Left lobe of liver (tissue), 2 donors: ENCODE measurements around the gene DIP2C. TPM values are rescaled to one million over a fixed set of nuclear protein-coding genes. Genes with fewer than 3 reads are reported as not detected.
"Not testable (repeated sequence)": the region's sequence is repeated elsewhere in the genome, so short reads cannot be mapped to it uniquely, and the experiment has no call there.

Experiments
- ATAC-seq: fragments of 200-7000 bp; cut with Tn5 transposase; one replicate; pipeline ENCODE4 v1.9.1; 2020; ENCODE audit warnings: mild to moderate bottlenecking, moderate library complexity
- DNase-seq: peaks from one replicate; pipeline ENCODE4 v3.0.0-alpha.2; 2020; ENCODE audit warnings: low spot score
- total RNA-seq: library from RNA; stranded (reverse); gene quantifications from one replicate; pipeline ENCODE4 v1.2.1, GENCODE V29; 2021
- donor health status: DM: no; HTN: no; CAD: no; lungs with moderate emphysema.
- donor health status: DM: no; HTN: yes; CAD: no.

The DIP2C gene
- total RNA-seq, 1 donor from 2014 or later, result 13.9 TPM

DNA sequence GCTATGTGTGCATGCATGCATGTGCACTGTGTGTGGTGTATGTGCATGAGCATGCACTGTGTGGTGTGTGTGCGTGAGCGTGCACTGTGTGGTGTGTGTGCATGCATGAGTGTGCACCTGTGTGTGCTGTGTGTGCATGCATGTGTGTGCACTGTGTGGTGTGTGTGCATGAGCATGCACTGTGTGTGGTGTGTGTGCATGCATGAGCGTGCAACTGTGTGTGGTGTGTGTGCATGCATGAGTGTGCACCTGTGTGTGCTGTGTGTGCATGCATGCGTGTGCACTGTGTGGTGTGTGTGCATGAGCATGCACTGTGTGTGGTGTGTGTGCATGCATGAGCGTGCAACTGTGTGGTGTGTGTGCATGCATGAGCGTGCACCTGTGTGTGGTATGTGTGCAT lies 10.7 kb upstream of the DIP2C start:
- ATAC-seq, DNase-seq: not testable (repeated sequence)

DNA sequence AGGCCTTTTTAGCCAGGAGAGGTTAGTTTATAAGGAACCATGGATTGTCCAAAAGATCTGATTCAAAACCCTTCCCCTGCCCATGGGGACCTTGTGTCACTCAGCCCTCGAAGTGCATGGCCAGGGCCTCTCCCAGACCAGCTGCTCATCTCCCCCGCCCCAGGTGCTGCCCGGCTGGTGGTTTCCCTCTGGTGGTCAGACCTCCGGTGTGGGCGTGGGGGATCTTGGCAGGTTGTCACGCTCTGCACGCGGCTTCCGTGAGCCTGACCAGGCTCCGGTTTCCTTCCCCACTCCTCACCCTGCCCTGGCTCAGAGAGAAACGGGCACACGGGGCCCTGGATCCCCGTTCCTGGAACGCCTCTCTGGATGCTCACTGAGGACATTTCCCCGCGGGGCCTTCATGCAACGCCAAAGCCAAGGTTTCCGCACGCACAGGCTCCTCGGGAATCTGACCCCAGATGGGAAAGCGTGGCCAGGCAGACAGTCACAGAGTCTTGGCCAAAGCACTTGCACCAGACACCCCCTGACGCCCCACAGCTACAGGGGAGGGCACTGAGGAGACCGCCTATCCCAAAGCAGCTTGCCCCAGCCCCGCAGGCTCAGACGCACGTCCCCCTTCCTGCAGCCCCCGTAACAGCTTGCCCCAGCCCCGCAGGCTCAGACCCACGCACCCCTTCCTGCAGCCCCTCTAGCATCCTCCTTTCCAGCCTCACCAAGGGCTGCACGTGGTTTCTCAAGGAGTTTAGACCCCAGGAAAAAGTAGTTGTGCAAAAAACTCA lies 7.8 kb upstream of the DIP2C start:
- DNase-seq (no peak), ATAC-seq (no peak)

DNA sequence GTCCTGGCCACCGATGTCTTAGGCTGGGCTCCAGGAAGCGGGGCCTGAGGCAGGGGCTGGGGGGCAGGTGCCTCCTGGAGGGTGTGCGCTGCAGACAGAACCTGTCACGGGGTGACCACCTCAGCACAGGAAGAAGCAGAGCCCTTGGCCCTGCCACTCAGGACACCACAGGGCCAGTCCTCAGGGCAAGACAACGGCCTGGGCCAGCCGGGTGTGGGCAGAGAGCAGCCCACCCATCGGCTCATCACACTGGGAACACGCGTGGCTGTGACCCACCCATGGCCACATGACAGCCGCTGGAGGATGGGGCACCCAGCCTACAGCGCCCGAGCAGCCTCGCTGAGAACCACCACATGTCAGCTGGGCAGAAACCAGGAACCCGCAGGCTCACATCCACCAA lies 5.9 kb upstream of the DIP2C start:
- ATAC-seq, result no peak

DNA sequence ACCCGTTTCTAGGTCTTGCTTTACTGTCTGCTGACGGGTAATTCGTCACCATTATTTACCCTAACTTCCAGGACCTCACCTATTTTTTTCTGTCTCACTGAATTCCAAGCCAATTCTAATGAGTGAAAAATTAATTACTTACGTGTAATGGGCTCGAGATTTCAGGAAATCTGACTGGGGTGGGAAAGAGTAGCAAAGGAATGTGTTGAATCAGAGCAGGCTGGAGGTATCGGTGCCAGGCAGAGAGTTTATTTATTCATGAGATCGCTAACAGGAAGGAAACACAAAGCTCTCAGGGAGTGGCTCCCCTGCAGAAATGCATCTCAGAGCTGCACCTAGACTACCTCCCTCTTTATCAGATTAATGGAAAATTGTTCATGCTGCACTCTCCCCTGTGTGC lies 4.0 kb upstream of the DIP2C start:
- DNase-seq, result no peak
- no peak for ATAC-seq

More for the DNA sequence above, 5.9 kb upstream of the DIP2C start:
- no peak for DNase-seq

DNA sequence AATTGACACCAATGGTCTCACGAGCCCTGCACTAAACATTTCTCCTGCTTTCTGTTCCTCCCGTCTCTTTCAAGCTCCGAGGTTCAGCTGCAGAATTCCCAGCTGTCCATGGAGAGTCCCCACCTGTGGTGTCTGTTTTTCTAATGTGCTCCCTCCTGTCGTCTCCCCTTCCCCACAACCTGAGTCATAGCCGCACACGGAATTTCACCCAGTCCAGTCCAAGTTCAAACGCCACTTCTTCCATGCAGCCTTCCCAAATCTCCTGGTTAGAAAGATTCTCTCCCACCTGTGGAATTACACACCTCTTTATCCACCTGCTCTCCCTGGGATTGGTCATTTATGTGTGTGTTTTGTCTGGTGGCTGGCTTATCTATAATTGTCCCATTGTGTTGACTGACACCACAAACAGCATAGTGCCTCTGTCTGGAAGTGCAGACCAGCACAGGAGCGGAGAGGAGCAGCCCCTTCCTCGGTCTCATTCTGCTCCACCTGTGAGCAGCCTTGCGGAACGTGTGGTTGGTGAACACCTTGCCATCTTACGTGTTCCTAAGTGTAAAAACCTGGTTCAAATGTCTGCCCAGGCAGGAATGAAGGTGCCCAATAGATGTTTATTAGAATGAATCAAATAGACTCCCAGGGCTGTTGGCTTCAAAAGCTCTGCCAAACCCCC lies 3.3 kb upstream of the DIP2C start:
- ATAC-seq (no peak), DNase-seq (no peak)

DNA sequence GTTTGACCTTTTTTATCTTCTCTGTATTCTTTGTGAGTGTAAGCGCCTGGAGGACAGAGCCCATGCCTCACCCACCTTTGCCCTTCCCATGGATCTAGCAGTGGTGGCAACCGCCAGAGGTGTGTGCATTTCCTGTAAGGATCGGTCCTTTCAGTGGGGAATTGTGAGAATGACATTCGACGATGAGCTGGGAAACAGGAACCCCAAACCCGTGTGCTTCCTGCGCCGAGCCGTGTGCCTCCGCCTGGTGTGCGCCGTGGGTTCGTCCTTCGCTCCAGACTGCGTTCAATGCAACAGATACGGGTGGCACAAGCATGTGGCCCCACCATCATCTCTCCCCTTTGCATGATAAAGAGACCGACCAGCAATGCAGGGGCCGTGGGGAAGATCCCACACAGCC lies 1.7 kb upstream of the DIP2C start:
- no peak for ATAC-seq
- no peak for DNase-seq

DNA sequence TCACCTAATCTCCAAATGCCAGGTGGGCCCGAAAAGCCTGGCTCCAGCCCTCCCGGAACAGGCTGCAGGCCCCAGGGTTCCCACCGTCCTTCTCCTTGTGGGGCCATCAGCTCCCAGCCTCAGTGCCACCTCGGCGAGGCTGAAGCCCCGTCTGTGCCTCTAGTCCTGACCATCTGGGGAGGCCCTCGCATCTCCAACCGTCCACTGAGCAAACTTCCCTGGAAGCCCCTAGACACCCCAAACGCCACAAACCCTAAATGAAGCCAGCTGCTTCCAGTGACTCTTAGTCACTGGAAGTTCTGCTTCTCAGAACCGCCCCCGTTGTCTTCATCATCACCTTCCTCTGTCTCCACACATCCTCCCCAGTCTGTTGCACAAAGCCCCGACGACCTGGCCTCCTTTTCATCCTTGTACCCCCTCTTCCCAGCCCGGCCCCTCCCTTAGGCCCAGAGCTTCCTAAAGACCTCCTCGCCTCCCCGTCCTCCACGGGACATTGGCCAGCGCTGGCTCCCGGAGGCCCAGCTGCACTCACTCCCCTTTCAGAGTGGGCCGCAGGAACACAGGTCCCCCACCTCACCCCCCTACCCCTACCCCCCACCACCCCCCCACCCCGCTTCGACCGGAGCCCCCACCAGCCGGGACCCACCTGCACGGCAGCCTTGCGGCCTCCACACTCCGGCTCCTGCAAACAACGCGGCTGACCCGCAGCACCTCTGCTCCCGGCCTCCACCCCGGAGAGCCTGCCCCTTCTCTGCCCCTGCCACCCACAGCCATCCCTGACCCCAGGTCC lies 1.1 kb upstream of the DIP2C start:
- ATAC-seq, result no peak

DNA sequence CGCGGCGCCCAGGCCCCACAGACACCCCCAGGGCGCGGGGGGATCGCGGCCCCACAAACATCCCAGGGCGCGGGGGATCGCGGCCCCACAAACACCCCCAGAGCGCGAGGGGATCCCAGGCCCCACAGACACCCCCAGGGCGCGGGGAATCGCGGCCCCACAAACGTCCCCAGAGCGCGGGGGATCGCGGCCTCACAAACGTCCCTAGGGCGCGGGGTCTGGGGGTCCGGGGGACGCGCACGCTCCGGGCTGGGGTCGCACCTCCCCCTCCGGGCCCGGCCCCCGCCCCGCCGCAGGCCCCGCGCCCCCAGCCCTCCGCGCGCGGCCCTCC lies 382 bp downstream of the DIP2C start:
- DNase-seq (no peak), ATAC-seq (no peak)

More for the DNA sequence above, 1.1 kb upstream of the DIP2C start:
- DNase-seq, result no peak

DNA sequence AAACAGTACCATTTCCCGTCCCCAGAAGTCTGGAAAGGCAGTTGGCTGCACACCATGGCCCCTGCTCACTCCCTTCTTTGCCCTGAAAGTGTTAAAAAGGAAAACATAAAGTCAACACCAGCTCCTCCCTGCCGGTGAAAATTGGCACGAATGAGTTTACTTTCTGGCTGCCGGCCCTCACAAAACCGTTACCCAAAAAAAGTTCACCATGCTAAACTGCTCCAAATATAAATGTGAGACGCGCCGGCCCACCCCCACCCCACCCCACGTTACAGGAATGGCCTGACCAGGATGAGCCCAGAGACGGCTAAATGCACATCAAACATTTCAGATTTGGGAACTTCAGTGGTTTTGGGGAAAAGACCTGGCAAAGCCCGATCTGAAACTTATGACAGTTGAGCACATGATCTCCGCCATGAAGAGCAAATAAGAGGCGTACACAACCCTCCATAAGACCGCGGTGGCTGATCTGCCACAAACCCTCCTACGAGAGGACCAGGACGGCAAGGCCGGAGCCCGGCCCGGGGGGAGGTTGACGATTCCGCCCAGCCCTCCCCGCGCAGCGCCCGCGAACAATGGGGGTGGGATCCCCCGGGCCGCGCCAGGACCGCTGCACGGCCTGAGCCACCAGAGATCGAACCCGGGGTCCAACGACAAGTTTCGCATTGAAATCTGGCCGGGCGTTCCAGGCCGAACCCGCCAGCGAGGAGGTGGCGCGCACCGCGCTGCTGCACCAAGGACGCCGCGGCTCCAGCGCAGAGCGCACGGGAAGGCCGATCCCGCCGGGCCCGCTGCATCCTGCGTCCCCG lies 952 bp downstream of the DIP2C start:
- DNase-seq, result peak; percentile 65
- peak; percentile 56 for ATAC-seq

DNA sequence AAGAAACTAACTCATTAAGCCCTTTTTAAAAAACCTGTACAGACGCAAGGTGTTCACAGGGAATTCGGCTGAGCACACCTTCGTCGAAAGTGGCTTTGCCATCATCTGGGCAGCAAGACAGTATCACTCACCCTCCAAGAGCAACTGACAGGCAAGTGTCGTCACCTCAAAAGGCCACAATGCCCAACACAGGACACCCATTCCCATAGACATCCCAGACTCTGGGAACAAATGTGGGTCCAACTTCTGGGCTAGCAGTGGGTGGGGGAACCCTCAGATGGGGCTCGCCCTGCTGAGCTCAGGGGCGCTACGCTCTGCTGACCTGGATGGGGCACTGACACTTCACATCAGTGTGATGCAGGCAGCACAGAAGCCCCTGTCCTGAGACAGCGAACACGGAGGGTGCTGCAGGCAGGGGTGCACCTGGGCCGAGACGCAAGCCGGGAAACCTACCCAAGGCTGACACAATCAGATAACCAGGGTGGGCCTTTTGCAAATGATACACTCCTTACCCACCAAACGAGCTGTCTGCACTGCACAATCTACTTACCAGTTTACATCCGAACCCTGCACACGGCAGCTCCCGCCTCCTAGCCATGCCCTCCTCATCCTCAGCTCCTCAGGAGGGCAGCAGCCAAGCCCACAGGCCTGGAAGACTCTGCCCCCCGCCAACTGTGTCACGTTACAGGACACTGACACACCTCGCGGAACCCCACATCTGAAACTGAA lies 1.7 kb downstream of the DIP2C start:
- DNase-seq (no peak), ATAC-seq (no peak)

DNA sequence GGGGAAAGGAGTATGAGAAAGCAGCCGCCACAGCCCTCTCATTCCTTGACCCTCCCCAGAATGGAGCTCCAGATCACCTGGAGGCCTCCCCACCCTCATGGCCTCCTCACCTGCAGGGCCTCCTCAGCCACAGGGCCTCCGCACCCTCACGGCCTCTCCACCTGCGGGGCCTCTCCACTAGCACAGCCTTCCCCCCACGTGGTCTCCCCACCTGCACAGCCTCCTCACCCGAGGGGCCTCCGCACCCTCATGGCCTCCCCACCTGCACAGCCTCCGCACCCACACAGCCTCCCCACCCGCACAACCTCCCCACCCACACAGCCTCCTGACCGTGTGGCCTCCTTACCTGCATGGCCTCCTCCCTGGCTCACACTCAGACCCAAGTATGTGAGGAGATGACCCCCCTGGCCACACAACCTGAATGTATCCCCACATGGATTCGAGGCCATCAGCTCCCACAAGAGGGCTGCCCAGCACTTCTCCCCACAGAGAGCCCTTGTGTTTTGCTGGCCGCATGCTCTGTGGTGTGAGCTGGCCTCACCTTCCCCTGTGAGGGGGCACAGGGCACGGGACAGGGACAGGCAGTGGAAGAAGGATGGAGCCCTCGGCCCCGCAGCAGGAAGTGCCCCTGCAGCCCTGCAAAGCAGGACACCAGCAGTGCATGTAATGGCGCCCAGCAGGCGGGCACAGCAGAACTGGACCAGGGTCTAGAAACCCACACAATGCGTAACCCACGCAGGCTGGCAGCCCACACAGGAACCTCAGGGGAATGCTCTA lies 3.1 kb downstream of the DIP2C start:
- ATAC-seq (no peak), DNase-seq (no peak)

DNA sequence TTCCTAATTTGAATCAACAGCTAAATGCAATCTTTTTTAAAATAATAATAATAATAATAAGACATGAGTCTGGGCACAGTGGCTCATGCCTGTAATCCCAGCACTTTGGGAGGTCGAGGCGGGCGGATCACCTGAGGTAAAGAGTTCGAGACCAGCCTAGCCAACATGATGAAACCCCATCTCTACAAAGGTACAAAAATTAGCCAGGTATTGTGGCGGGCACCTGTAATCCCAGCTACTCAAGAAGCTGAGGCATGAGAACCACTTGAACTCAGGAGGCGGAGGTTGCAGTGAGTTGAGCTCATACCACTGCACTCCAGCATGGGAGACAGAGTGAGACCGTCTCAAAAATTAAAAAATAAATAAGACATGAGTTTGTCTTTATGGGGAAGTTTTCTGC lies 3.9 kb downstream of the DIP2C start:
- DNase-seq, result no peak

DNA sequence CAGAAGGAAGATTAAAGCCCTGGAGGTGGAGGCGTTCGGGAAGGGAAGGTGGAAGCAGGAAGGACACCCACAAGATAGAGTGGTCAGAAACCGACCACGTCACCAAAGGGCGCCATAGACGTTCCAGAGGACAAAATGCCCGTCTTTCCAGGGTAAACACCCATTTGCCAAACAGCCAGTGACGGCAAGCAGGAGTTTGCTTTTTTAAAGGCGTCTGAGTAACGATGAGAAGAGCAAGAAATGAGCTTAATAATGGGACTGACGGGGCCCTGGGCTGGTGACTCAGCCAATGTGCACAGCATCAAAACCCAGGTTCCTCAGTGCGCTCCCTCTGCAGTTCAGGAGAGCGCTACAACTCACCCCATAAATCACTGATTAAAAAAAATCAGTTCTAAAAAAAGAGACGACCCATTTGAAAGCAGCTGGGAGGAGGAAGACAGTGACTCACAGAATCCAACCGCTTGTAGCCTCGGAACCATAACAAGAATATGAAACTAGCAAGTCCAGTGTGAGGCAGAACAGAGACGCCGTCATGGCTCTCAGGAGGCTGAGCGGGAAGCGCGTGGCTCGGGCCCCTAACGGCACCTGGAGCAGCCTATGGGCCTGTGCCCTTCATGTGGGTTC lies 5.9 kb downstream of the DIP2C start:
- DNase-seq (no peak), ATAC-seq (no peak)

More for the DNA sequence above, 3.9 kb downstream of the DIP2C start:
- ATAC-seq, result no peak

DNA sequence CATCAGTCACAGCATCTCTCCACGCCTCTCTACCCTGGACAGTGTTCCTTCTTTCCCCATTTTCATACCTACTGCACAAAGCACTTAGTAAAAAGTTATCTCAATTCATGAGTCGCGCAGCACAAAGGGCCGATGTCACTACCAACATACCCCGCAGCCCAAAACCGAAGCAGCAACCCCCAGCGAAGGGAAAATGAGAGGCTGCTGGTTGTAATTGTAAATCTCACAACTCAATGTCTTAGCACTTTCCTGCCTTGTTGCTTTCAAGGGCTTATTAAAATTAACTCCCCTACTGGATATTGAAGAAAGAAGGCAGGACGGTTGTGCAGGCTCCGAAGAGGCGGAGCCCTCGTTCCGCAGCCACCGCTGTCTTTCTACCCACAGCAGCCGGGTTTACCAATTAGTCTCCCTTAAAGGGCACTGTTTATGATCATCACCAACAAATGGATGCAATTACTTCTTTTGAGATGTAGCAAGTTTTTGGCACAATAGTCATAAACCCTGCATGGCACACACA lies 6.5 kb downstream of the DIP2C start:
- ATAC-seq (no peak), DNase-seq (no peak)

DNA sequence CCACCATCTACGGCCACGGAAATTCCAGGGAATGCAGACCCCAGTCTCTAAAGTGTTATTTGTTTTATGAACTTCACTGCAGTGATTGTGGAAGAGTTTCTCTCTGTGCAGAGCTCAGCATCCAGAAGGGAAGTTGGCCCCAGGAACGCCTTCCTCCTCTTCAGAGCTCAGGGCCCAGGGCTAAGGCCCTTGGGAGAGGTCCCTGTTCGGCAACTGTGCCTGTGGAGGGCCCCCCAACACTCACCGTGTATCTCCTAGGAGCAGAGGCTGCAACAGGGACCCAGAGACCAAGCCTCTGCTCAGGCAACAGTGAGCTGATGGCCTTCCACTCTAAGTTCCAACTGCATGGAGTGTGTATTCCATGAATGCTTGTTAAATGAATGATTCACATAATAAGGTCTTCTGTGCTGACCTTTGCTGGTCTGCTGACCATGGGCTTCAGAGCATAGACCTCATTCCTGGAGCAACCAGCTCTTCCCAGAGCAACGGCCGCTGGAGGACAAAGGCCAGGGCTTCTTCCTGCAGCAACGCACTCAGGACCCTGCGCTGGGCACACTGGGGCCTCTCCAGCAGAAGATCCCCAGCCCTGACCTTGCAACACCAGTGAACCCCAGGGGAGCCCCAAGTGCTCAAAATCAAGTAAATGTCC lies 7.7 kb downstream of the DIP2C start:
- no peak for DNase-seq
- ATAC-seq, result peak; percentile 69

DNA sequence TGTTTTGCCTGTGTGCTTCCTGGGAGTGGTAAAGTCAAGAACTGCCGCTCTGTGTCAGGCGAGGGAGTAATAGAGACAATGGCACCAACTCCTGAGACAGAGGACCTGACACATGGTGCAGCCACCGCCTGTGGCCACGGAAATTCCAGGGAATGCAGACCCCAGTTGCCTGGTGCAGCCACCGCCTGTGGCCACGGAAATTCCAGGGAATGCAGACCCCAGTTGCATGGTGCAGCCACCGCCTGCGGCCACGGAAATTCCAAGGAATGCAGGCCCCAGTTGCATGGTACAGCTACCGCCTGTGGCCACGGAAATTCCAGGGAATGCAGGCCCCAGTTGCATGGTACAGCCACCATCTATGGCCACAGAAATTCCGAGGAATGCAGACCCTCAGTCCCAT lies 8.7 kb downstream of the DIP2C start:
- DNase-seq (no peak), ATAC-seq (no peak)

DNA sequence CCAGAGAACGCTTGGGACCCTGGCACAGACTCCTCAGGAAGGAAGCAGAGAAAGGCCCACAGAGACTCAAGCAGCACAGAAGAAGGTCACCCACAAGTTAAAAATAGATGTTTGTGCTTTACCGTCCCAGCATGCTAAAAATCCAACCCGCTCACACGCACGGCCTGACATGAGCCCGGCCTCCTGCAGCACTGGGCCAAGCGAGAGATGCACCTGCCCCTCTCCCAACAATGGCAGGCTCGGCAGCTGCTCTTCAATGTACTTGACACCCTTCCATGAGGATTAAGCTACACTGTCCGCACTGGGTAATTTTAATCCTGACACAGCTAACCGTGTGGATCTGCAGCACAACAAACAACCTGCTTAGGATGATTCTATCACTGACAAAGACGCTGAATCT lies 9.3 kb downstream of the DIP2C start:
- no peak for DNase-seq

DNA sequence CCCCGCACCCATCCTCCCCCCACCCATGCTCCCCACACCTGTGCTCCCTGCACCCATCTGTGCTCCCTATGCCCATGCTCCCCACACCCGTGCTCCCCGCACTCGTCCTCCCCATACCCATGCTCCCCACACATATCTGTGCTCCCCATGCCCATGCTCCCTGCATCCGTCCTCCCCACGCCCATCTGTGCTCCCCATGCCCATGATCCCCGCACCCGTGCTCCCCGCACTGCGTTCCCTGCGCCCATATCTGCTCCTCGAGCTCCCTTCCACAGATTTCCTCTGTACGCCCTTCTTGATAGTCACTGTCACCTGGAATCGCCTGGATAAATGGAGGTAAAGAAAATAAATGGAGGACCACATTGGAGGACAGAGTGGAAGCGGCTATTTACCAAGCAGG lies 9.9 kb downstream of the DIP2C start:
- ATAC-seq, result no peak
- no peak for DNase-seq

More for the DNA sequence above, 9.3 kb downstream of the DIP2C start:
- ATAC-seq, result no peak
